ENCODE results near the gene HSDL2.

- TF ChIP-seq CTCF (conservative IDR thresholded peaks at IDR 0.05) (no peak), EZH2 (IDR thresholded peaks at IDR 0.05; ENCODE audit: low read depth) (no peak)
These were observed 63.7 kb downstream of the HSDL2 start for GRCh38 chr9:112443636-112444035.

Measured in PC-9 (cell line).